ENCODE data around the gene TRMT44. TPM values are rescaled to one million over a fixed set of nuclear protein-coding genes. Genes with fewer than 3 reads are reported as not detected.

Gene TRMT44
- total RNA-seq, 1 experiment from 2014 or later = 24.4 TPM

- POLR2A ChIA-PET = interaction anchor here (0.6 kb wide), 1 partner anchor 14 kb away, joined by 4 read pairs; no protein-coding TSS in a partner anchor
- no peak overlapping the region for H3K4me3 Mint-ChIP-seq (ENCODE audit: unreplicated experiment)
- TF ChIP-seq CTCF (IDR thresholded peaks at IDR 0.05; ENCODE audit: unreplicated experiment) = no peak
- DNase-seq (ENCODE audit: unreplicated experiment) = no peak
- peaks cover 27% of the 10 kb centered on the region for H3K27me3 Mint-ChIP-seq (ENCODE audit: insufficient read depth, unreplicated experiment)
- BruUV-seq (replicated peaks) = no TSS peak
- H3K9me3 Mint-ChIP-seq (ENCODE audit: unreplicated experiment) = no peaks in the 10 kb centered on the region
- H3K36me3 Mint-ChIP-seq (ENCODE audit: insufficient read depth, unreplicated experiment) = peaks cover 4% of the 10 kb centered on the region
- no peak overlapping the region for H3K27ac Mint-ChIP-seq (ENCODE audit: low read depth, unreplicated experiment)
- CTCF ChIA-PET = interaction anchor here (0.6 to 0.8 kb wide), 2 partner anchors 32 to 63 kb away, joined by 5 read pairs; no protein-coding TSS in a partner anchor
- intact Hi-C loops (cut with micrococcal nuclease) = no loop called here
- H3K4me1 Mint-ChIP-seq (ENCODE audit: insufficient read depth, unreplicated experiment) = peaks cover 8% of the 10 kb centered on the region
These were observed 60.4 kb downstream of the TRMT44 start for GRCh38 chr4:8500966-8501365.

- no peak for TF ChIP-seq CTCF (IDR thresholded peaks at IDR 0.05; ENCODE audit: unreplicated experiment)
- intact Hi-C loops (cut with micrococcal nuclease) = no loop called here
- peaks cover 30% of the 10 kb centered on the region for H3K27me3 Mint-ChIP-seq (ENCODE audit: insufficient read depth, unreplicated experiment)
- DNase-seq (ENCODE audit: unreplicated experiment) = no peak
- H3K36me3 Mint-ChIP-seq (ENCODE audit: insufficient read depth, unreplicated experiment) = peaks cover 4% of the 10 kb centered on the region
- H3K9me3 Mint-ChIP-seq (ENCODE audit: unreplicated experiment) = no peaks in the 10 kb centered on the region
- H3K4me3 Mint-ChIP-seq (ENCODE audit: unreplicated experiment) = no peak overlapping the region
- no peak overlapping the region for H3K27ac Mint-ChIP-seq (ENCODE audit: low read depth, unreplicated experiment)
- BruUV-seq (replicated peaks) = no TSS peak
- POLR2A ChIA-PET = interaction anchor here (0.6 kb wide), 1 partner anchor 13 kb away, joined by 4 read pairs; no protein-coding TSS in a partner anchor
- peaks cover 8% of the 10 kb centered on the region for H3K4me1 Mint-ChIP-seq (ENCODE audit: insufficient read depth, unreplicated experiment)
- CTCF ChIA-PET = interaction anchor here (0.6 kb wide), 1 partner anchor 63 kb away, joined by 5 read pairs; no protein-coding TSS in a partner anchor
These were observed 61.2 kb downstream of the TRMT44 start for GRCh38 chr4:8501781-8502180.

GRCh38 chr4:8502371-8502770 lies 61.8 kb downstream of the TRMT44 start:
- Mint-ChIP-seq H3K9me3 (ENCODE audit: unreplicated experiment) (no peaks in the 10 kb centered on the region), H3K4me1 (ENCODE audit: insufficient read depth, unreplicated experiment) (peaks cover 8% of the 10 kb centered on the region), H3K4me3 (ENCODE audit: unreplicated experiment) (no peak overlapping the region), H3K27me3 (ENCODE audit: insufficient read depth, unreplicated experiment) (peaks cover 30% of the 10 kb centered on the region), H3K36me3 (ENCODE audit: insufficient read depth, unreplicated experiment) (peaks cover 4% of the 10 kb centered on the region), H3K27ac (ENCODE audit: low read depth, unreplicated experiment) (no peak overlapping the region)
- BruUV-seq (replicated peaks) = no TSS peak
- TF ChIP-seq CTCF (IDR thresholded peaks at IDR 0.05; ENCODE audit: unreplicated experiment) = no peak
- DNase-seq (ENCODE audit: unreplicated experiment) = no peak
- POLR2A ChIA-PET = no interaction called here
- CTCF ChIA-PET = no interaction called here
- intact Hi-C loops (cut with micrococcal nuclease) = no loop called here

- DNase-seq (ENCODE audit: unreplicated experiment) = no peak
- Mint-ChIP-seq H3K27ac (ENCODE audit: low read depth, unreplicated experiment) (no peak overlapping the region), H3K27me3 (ENCODE audit: insufficient read depth, unreplicated experiment) (peaks cover 30% of the 10 kb centered on the region), H3K4me3 (ENCODE audit: unreplicated experiment) (no peak overlapping the region), H3K36me3 (ENCODE audit: insufficient read depth, unreplicated experiment) (peaks cover 4% of the 10 kb centered on the region), H3K4me1 (ENCODE audit: insufficient read depth, unreplicated experiment) (peaks cover 8% of the 10 kb centered on the region), H3K9me3 (ENCODE audit: unreplicated experiment) (no peaks in the 10 kb centered on the region)
- BruUV-seq (replicated peaks) = no TSS peak
- ChIA-PET POLR2A (no interaction called here), CTCF (interaction anchor here (0.5 kb wide), 1 partner anchor 95 kb away, joined by 3 read pairs; no protein-coding TSS in a partner anchor)
- TF ChIP-seq CTCF (IDR thresholded peaks at IDR 0.05; ENCODE audit: unreplicated experiment) = no peak
- intact Hi-C loops (cut with micrococcal nuclease) = no loop called here
These were observed 62.4 kb downstream of the TRMT44 start for GRCh38 chr4:8502836-8503585.

All from MCF 10A (cell line).